GM12892 (cell line): ENCODE results near the gene ZNF136. TPM values are rescaled to one million over a fixed set of nuclear protein-coding genes. Genes with fewer than 3 reads are reported as not detected.

Source experiments
- DNase-seq: peaks from one replicate; pipeline ENCODE4 v3.0.0; 2011; ENCODE audit not compliant: insufficient read length
- FAIRE-seq: peaks from 2 replicates; lab custom pipeline; 2011; peaks lifted over from hg19 to GRCh38; lab: Jason Lieb, UNC
- POLR2A ChIP-seq: IDR thresholded peaks from 2 replicates; pipeline ENCODE4 v1.6.1; 2011; ENCODE audit warnings: low read depth, low read length, control low read depth
- POLR2AphosphoS5 ChIP-seq: IDR thresholded peaks from 2 replicates; pipeline ENCODE4 v1.6.1; 2011; ENCODE audit warnings: low read depth, low read length, control low read depth
- TAF1 ChIP-seq: IDR thresholded peaks from 2 replicates; pipeline ENCODE4 v1.6.1; 2011; ENCODE audit warnings: low read depth, mild to moderate bottlenecking, control low read depth, low read length, borderline replicate concordance
- polyA plus RNA-seq: library from polyadenylated mRNA; unstranded; fragments of >200 nt; gene quantifications from one replicate; pipeline ENCODE4 v1.2.1, GENCODE V29; 2012; ENCODE audit warnings: missing spikeins, inconsistent platforms; ENCODE audit not compliant: missing spikeins

The ZNF136 gene
- polyA plus RNA-seq = 10.6 TPM

GRCh38 chr19:12162882-12163806, at the start of gene ZNF136:
TSS of gene ZNF136 (plus strand) at chr19:12163096. CDS start at chr19:12163204, 108 bp downstream.
- TF ChIP-seq POLR2A (peak; percentile 88), POLR2AphosphoS5 (peak; percentile 79), TAF1 (peak; percentile 80; the same call in 1 of the 2 replicates)

GRCh38 chr19:12113121-12113520, 49.8 kb upstream of the ZNF136 start:
- DNase-seq = no peak
- no peak for FAIRE-seq
- no peak for TF ChIP-seq POLR2AphosphoS5
- no peak for TF ChIP-seq TAF1
- TF ChIP-seq POLR2A = no peak

More at GRCh38 chr19:12162882-12163806, at the start of gene ZNF136:
- DNase-seq = peak; percentile 97
- peak; percentile 94 for FAIRE-seq

- DNase-seq (no peak), FAIRE-seq (no peak)
- TF ChIP-seq POLR2AphosphoS5 = no peak
- TF ChIP-seq POLR2A = no peak
- no peak for TF ChIP-seq TAF1
Observed at GRCh38 chr19:12117201-12117970, 45.5 kb upstream of the ZNF136 start.

GRCh38 chr19:12126707-12127106, 36.2 kb upstream of the ZNF136 start:
- TF ChIP-seq TAF1 (no peak), POLR2A (no peak), POLR2AphosphoS5 (no peak)
- DNase-seq (no peak), FAIRE-seq (no peak)

- TF ChIP-seq POLR2AphosphoS5 (no peak), TAF1 (no peak)
- DNase-seq = no peak
- FAIRE-seq = no peak
Observed at GRCh38 chr19:12133069-12133468, 29.8 kb upstream of the ZNF136 start.

GRCh38 chr19:12137221-12137940, 25.5 kb upstream of the ZNF136 start:
- FAIRE-seq (peak; percentile 5), DNase-seq (no peak)

GRCh38 chr19:12139269-12139668, 23.6 kb upstream of the ZNF136 start:
- DNase-seq (no peak), FAIRE-seq (no peak)
- no peak for TF ChIP-seq TAF1
- TF ChIP-seq POLR2AphosphoS5 = no peak
- TF ChIP-seq POLR2A = no peak

More at GRCh38 chr19:12137221-12137940, 25.5 kb upstream of the ZNF136 start:
- TF ChIP-seq TAF1 = no peak
- no peak for TF ChIP-seq POLR2A
- TF ChIP-seq POLR2AphosphoS5 = no peak

- peak; percentile 86 for FAIRE-seq
- DNase-seq = peak; percentile 92
Observed at GRCh38 chr19:12139885-12140544, 22.9 kb upstream of the ZNF136 start, which contains the start of gene ZNF20. TSS of gene ZNF20 (minus strand) at chr19:12140350. CDS start at chr19:12140182, 168 bp downstream.

GRCh38 chr19:12140545-12141404, 22.1 kb upstream of the ZNF136 start:
- DNase-seq (peak; percentile 59), FAIRE-seq (peak; percentile 93)

More at GRCh38 chr19:12139885-12140544, 22.9 kb upstream of the ZNF136 start, which contains the start of gene ZNF20:
- peak; percentile 26; the same call in 1 of the 2 replicates for TF ChIP-seq POLR2A
- TF ChIP-seq POLR2AphosphoS5 = no peak
- TF ChIP-seq TAF1 = no peak

GRCh38 chr19:12141405-12141736, 21.5 kb upstream of the ZNF136 start:
- FAIRE-seq = no peak
- DNase-seq = no peak
- TF ChIP-seq POLR2AphosphoS5 = no peak
- TF ChIP-seq POLR2A = no peak
- TF ChIP-seq TAF1 = no peak

More at GRCh38 chr19:12140545-12141404, 22.1 kb upstream of the ZNF136 start:
- TF ChIP-seq TAF1 (no peak), POLR2AphosphoS5 (no peak), POLR2A (no peak)
